K562 (cell line): ENCODE results near the gene WDR13. TPM values are rescaled to one million over a fixed set of nuclear protein-coding genes. Genes with fewer than 3 reads are reported as not detected.

ENCODE experiments used
- ATF6 ChIP-seq: sonication (generic); formaldehyde crosslinking; IDR thresholded peaks from 2 replicates; pipeline ENCODE4 v1.4.0; 2020; ENCODE audit warnings: mild to moderate bottlenecking, missing genetic modification reagents
- ATF7 ChIP-seq: fragments of 450-650 bp; IDR thresholded peaks from 2 replicates; pipeline ENCODE4 v1.7.1; 2014; ENCODE audit warnings: mild to moderate bottlenecking, moderate library complexity
- CBFA2T3 ChIP-seq: fragments of 450-650 bp; IDR thresholded peaks from 2 replicates; pipeline ENCODE4 v1.6.1; 2017
- CGGBP1 ChIP-seq: fragments of 250-450 bp; sonication (Bioruptor Pico); IDR thresholded peaks from 2 replicates; pipeline ENCODE4 v1.9.0; 2021; ENCODE audit warnings: mild to moderate bottlenecking
- CHCHD3 ChIP-seq: fragments of 250-450 bp; sonication (Bioruptor Pico); IDR thresholded peaks from 2 replicates; pipeline ENCODE4 v2.1.2; 2022; ENCODE audit warnings: mild to moderate bottlenecking
- CTCFL ChIP-seq: IDR thresholded peaks from 2 replicates; pipeline ENCODE4 v1.6.1; 2011; ENCODE audit warnings: borderline replicate concordance, low read depth, mild to moderate bottlenecking, moderate library complexity, low read length; ENCODE audit not compliant: insufficient read depth, poor library complexity, severe bottlenecking
- DACH1 ChIP-seq: fragments of 450-650 bp; IDR thresholded peaks from 2 replicates; pipeline ENCODE4 v1.6.1; 2018; ENCODE audit not compliant: partially characterized antibody
- GATAD2A ChIP-seq: fragments of 450-650 bp; IDR thresholded peaks from 2 replicates; pipeline ENCODE4 v1.6.1; 2017
- HEY1 ChIP-seq: fragments of 250-450 bp; sonication (Bioruptor Pico); IDR thresholded peaks from 2 replicates; pipeline ENCODE4 v1.5.0; 2020; ENCODE audit warnings: mild to moderate bottlenecking, moderate library complexity, borderline replicate concordance
- HLTF ChIP-seq: fragments of 450-650 bp; IDR thresholded peaks from 2 replicates; pipeline ENCODE4 v1.6.1; 2016
- KLF6 ChIP-seq: fragments of 250-450 bp; sonication (Bioruptor Pico); IDR thresholded peaks from 2 replicates; pipeline ENCODE4 v1.4.0; 2020; ENCODE audit warnings: mild to moderate bottlenecking, moderate library complexity, borderline replicate concordance
- NELFE ChIP-seq: IDR thresholded peaks from 2 replicates; pipeline ENCODE4 v1.6.1; 2011; ENCODE audit warnings: mild to moderate bottlenecking; ENCODE audit not compliant: insufficient read depth, insufficient read length
- NKRF ChIP-seq: fragments of 450-650 bp; IDR thresholded peaks from 2 replicates; pipeline ENCODE4 v1.6.1; 2016; ENCODE audit warnings: borderline replicate concordance
- NONO ChIP-seq, 2 experiments: fragments of 200-400 bp in 1 of 2; fragments of 450-650 bp in 1 of 2; formaldehyde crosslinking in 1 of 2; IDR thresholded peaks; 2 replicates each; pipeline ENCODE4 v1.6.1; 2017; ENCODE audit warnings: low read depth in 2 of 2, mild to moderate bottlenecking in 2 of 2, moderate library complexity in 2 of 2, low read length in 1 of 2
- PTTG1 ChIP-seq: fragments of 450-650 bp; IDR thresholded peaks from 2 replicates; pipeline ENCODE4 v1.6.1; 2016; ENCODE audit warnings: low read depth, mild to moderate bottlenecking, missing genetic modification characterization, missing compliant biosample characterization
- PYGO2 ChIP-seq: fragments of 450-650 bp; IDR thresholded peaks from 2 replicates; pipeline ENCODE4 v1.6.1; 2016; ENCODE audit warnings: mild to moderate bottlenecking, missing genetic modification characterization, moderate library complexity, missing compliant biosample characterization
- RBM22 ChIP-seq: fragments of 200-400 bp; formaldehyde crosslinking; IDR thresholded peaks from 2 replicates; pipeline ENCODE4 v1.6.1; 2018; ENCODE audit warnings: low read length, low read depth; ENCODE audit not compliant: poor library complexity, severe bottlenecking
- RBM34 ChIP-seq: fragments of 200-400 bp; formaldehyde crosslinking; IDR thresholded peaks from 2 replicates; pipeline ENCODE4 v1.6.1; 2018; ENCODE audit warnings: low read length, borderline replicate concordance; ENCODE audit not compliant: insufficient read depth
- RHOXF2B ChIP-seq: fragments of 250-450 bp; sonication (Bioruptor Pico); conservative IDR thresholded peaks from 2 replicates; pipeline ENCODE4 v1.5.1; 2021
- SIX5 ChIP-seq, 2 experiments: IDR thresholded peaks; 2 replicates each; pipeline ENCODE4 v1.6.1; 2011; ENCODE audit warnings: low read length in 2 of 2, borderline replicate concordance in 1 of 2, low read depth in 1 of 2, mild to moderate bottlenecking in 1 of 2, moderate library complexity in 1 of 2; ENCODE audit not compliant: insufficient read depth in 1 of 2
- SLC30A9 ChIP-seq: fragments of 250-450 bp; sonication (Bioruptor Pico); IDR thresholded peaks from 2 replicates; pipeline ENCODE4 v1.8.0; 2022; ENCODE audit warnings: mild to moderate bottlenecking, moderate library complexity
- TRIM24 ChIP-seq, 2 experiments: fragments of 450-650 bp; IDR thresholded peaks; 2 replicates each; pipeline ENCODE4 v1.6.1; 2016
- ZBTB7A ChIP-seq: IDR thresholded peaks from 2 replicates; pipeline ENCODE4 v1.6.1; 2011; ENCODE audit warnings: low read depth, mild to moderate bottlenecking, low read length, moderate library complexity, borderline replicate concordance; ENCODE audit not compliant: control insufficient read depth
- ZNF324 ChIP-seq: fragments of 250-450 bp; sonication (Bioruptor Pico); IDR thresholded peaks from 2 replicates; pipeline ENCODE4 v1.4.0; 2020; ENCODE audit warnings: mild to moderate bottlenecking
- ZNF785 ChIP-seq: fragments of 250-450 bp; sonication (Bioruptor Pico); IDR thresholded peaks from 2 replicates; pipeline ENCODE4 v1.4.0; 2020; ENCODE audit warnings: mild to moderate bottlenecking
- polyA plus RNA-seq, 8 experiments: library from polyadenylated mRNA; depleted of rRNA in 4 of 8; stranded (reverse) in 5 of 8; unstranded in 3 of 8; fragments of >200 nt; fragmentation: Nextera tagmentation in 2 of 8; fragmentation: Illumina TruSeq in 1 of 8; extraction: Ambion mirVana in 2 of 8; extraction: Trizol in 1 of 8; gene quantifications; 2 replicates each; pipeline versions ENCODE4 v1.2.1 to v1.2.3, GENCODE V29; 2011 to 2014; ENCODE audit warnings: inconsistent platforms in 1 of 8, missing spikeins in 1 of 8
- total RNA-seq, 7 experiments: library from RNA; depleted of rRNA in 6 of 7; stranded (reverse); fragments of >200 nt in 6 of 7; fragmentation: Illumina TruSeq in 2 of 7; extraction: Trizol in 2 of 7; gene quantifications; 2 replicates each; pipeline versions ENCODE4 v1.2.1 to v1.2.3, GENCODE V29; 2011 to 2021; ENCODE audit warnings: low replicate concordance in 1 of 7

The WDR13 gene
- total and polyA plus RNA-seq, 9 of the 15 experiments (the other 6 are each of a cell fraction or from before 2014, with no cell fraction given), result 7.4 to 70.5 (median 31.4) TPM

GRCh38 chrX:48573690-48574269 lies 23.5 kb upstream of the WDR13 start (continued):
- no peak for TF ChIP-seq CTCFL
- TF ChIP-seq DACH1, result no peak
- no peak for TF ChIP-seq ZBTB7A
- no peak for TF ChIP-seq ZNF324 (CRISPR knock-in tag)
- TF ChIP-seq CHCHD3 (CRISPR knock-in tag), result no peak
- no peak for TF ChIP-seq ZNF785 (CRISPR knock-in tag)
- TF ChIP-seq PTTG1, result no peak
- TF ChIP-seq NKRF, result peak; percentile 90
- TF ChIP-seq RHOXF2B (CRISPR knock-in tag), result no peak
- TF ChIP-seq SLC30A9 (CRISPR knock-in tag), result no peak
- no peak for TF ChIP-seq PYGO2
- no peak for TF ChIP-seq ATF6 (CRISPR knock-in tag)
- TF ChIP-seq NONO (IDR thresholded peaks at IDR 0.05; ENCODE audit: low read depth in 2 of 2, low read length in 1 of 2), result no peak
- no peak for TF ChIP-seq RBM34
- TF ChIP-seq KLF6 (CRISPR knock-in tag), result no peak
- TF ChIP-seq ATF7, result peak; percentile 95
- no peak for TF ChIP-seq CBFA2T3
- TF ChIP-seq CGGBP1 (CRISPR knock-in tag), result no peak
- TF ChIP-seq HLTF, result peak; percentile 14; the same call in 1 of the 2 replicates
- TF ChIP-seq HEY1 (CRISPR knock-in tag), result no peak
- no peak for TF ChIP-seq SIX5 (IDR thresholded peaks at IDR 0.05; ENCODE audit: borderline replicate concordance in 1 of 2, insufficient read depth in 1 of 2, low read depth in 1 of 2, low read length in 2 of 2)
- TF ChIP-seq RBM22, result no peak
- no peak for TF ChIP-seq NELFE
- TF ChIP-seq TRIM24 (IDR thresholded peaks at IDR 0.05), result no peak
- no peak for TF ChIP-seq GATAD2A
